GM12875 (cell line): Measurements from ENCODE around the gene RDH8.

Experiments used
- H3K4me3 ChIP-seq: one replicate; pipeline ENCODE4 v1.5.1; 2011; ENCODE audit warnings: low read depth, low read length, control low read depth
- CTCF ChIP-seq: IDR thresholded peaks from 2 replicates; pipeline ENCODE4 v1.5.1; 2011; ENCODE audit warnings: low read depth, mild to moderate bottlenecking, control low read depth, inconsistent platforms, low read length, moderate library complexity, borderline replicate concordance; ENCODE audit not compliant: insufficient read depth

RDH8 gene

GRCh38 chr19:10036601-10037071 is 23.4 kb downstream of the RDH8 start:
- no peak overlapping the region for H3K4me3 ChIP-seq
- TF ChIP-seq CTCF, result no peak

- no peak for TF ChIP-seq CTCF
- H3K4me3 ChIP-seq, result no peak overlapping the region
These were observed 24.1 kb downstream of the RDH8 start for GRCh38 chr19:10037367-10037766.

GRCh38 chr19:10037809-10038208 is 24.5 kb downstream of the RDH8 start:
- no peak overlapping the region for H3K4me3 ChIP-seq
- no peak for TF ChIP-seq CTCF

- TF ChIP-seq CTCF, result no peak
These were observed 30.1 kb downstream of the RDH8 start for GRCh38 chr19:10043286-10043927.

GRCh38 chr19:10044390-10044789 is 31.1 kb downstream of the RDH8 start:
- TF ChIP-seq CTCF, result no peak
- no peak overlapping the region for H3K4me3 ChIP-seq

More at GRCh38 chr19:10043286-10043927, 30.1 kb downstream of the RDH8 start:
- no peak overlapping the region for H3K4me3 ChIP-seq

- no peak overlapping the region for H3K4me3 ChIP-seq
- no peak for TF ChIP-seq CTCF
These were observed 32.1 kb downstream of the RDH8 start for GRCh38 chr19:10045371-10045770.

- H3K4me3 ChIP-seq, result no peak overlapping the region
- TF ChIP-seq CTCF, result no peak
These were observed 36.3 kb downstream of the RDH8 start for GRCh38 chr19:10049626-10050025.
